HG02678 (cell line): Measurements from ENCODE around the gene USP9X.
"Not testable (repeated sequence)": the region's sequence is repeated elsewhere in the genome, so short reads cannot be mapped to it uniquely, and the experiment has no call there.

ENCODE experiments used
- ATAC-seq: cut with Tn5 transposase; IDR thresholded peaks from one replicate; pipeline ENCODE4 v1.9.1; 2021; ENCODE audit warnings: mild to moderate bottlenecking, moderate library complexity; ENCODE audit not compliant: unreplicated experiment

USP9X gene

GRCh38 chrX:41178201-41178600, 93.0 kb downstream of the USP9X start:
- ATAC-seq: no peak

- ATAC-seq: peak; percentile 51
Observed at GRCh38 chrX:41180194-41180908, 95.1 kb downstream of the USP9X start.

- peak; percentile 64 for ATAC-seq
Observed at GRCh38 chrX:41184312-41184711, 99.1 kb downstream of the USP9X start.

- ATAC-seq: not testable (repeated sequence)
Observed at GRCh38 chrX:41186946-41187345, 101.7 kb downstream of the USP9X start.

- no peak for ATAC-seq
Observed at GRCh38 chrX:41189156-41189555, 103.9 kb downstream of the USP9X start.

- ATAC-seq: no peak
Observed at GRCh38 chrX:41192880-41193279, 107.6 kb downstream of the USP9X start.

GRCh38 chrX:41198410-41198809, 113.2 kb downstream of the USP9X start:
- no peak for ATAC-seq

GRCh38 chrX:41200785-41201184, 115.5 kb downstream of the USP9X start:
- ATAC-seq: no peak

GRCh38 chrX:41209853-41210252, 124.6 kb downstream of the USP9X start:
- no peak for ATAC-seq

GRCh38 chrX:41224605-41225004, 139.4 kb downstream of the USP9X start:
- no peak for ATAC-seq

GRCh38 chrX:41233988-41234387, 148.7 kb downstream of the USP9X start:
- no peak for ATAC-seq

- not testable (repeated sequence) for ATAC-seq
Observed at GRCh38 chrX:41234471-41234870, 149.2 kb downstream of the USP9X start.

GRCh38 chrX:41234962-41235361, 149.7 kb downstream of the USP9X start:
- ATAC-seq: peak; percentile 42

GRCh38 chrX:41236629-41237028, 151.4 kb downstream of the USP9X start:
- ATAC-seq: peak; percentile 74

GRCh38 chrX:41240509-41240908, 155.3 kb downstream of the USP9X start:
- ATAC-seq: no peak

GRCh38 chrX:41241962-41242361, 156.7 kb downstream of the USP9X start:
- ATAC-seq: no peak

GRCh38 chrX:41245641-41246040, 160.4 kb downstream of the USP9X start:
- no peak for ATAC-seq

- no peak for ATAC-seq
Observed at GRCh38 chrX:41250867-41251266, 165.6 kb downstream of the USP9X start.

- ATAC-seq: no peak
Observed at GRCh38 chrX:41257801-41258200, 172.6 kb downstream of the USP9X start.

- no peak for ATAC-seq
Observed at GRCh38 chrX:41258226-41258625, 173.0 kb downstream of the USP9X start.

GRCh38 chrX:41258871-41259270, 173.6 kb downstream of the USP9X start:
- no peak for ATAC-seq

- no peak for ATAC-seq
Observed at GRCh38 chrX:41259516-41259915, 174.3 kb downstream of the USP9X start.

GRCh38 chrX:41265615-41266014, 180.4 kb downstream of the USP9X start:
- ATAC-seq: no peak
